ENCODE data around the gene CLCA2.

CLCA2 gene

GRCh38 chr1:86395751-86396497, 28.0 kb upstream of the CLCA2 start, which contains the start of gene ODF2L:
Gene ODF2L, minus strand, starts transcription at chr1:86396323. Its CDS starts 9,296 bp downstream, at chr1:86387027.
- Histone ChIP-seq H3K4me3 (ENCODE audit: low read length) (peak within 1 kb of the TSS; percentile 96), H3K27me3 (ENCODE audit: control insufficient read depth, insufficient read depth, low read length) (no peaks in the 10 kb centered on the region), H3K36me3 (ENCODE audit: control insufficient read depth, insufficient read depth, low read length) (no peaks in the 10 kb centered on the region), H3K27ac (ENCODE audit: low read depth, low read length) (peak within 1 kb of the TSS; percentile 66), H3K9ac (ENCODE audit: low read length) (peak within 1 kb of the TSS; percentile 61), H3K4me1 (ENCODE audit: control insufficient read depth, insufficient read depth, low read length) (peaks cover 5% of the 10 kb centered on the region)

GRCh38 chr1:86396498-86396890, 27.5 kb upstream of the CLCA2 start:
- Histone ChIP-seq H3K27me3 (ENCODE audit: control insufficient read depth, insufficient read depth, low read length) (no peaks in the 10 kb centered on the region), H3K4me1 (ENCODE audit: control insufficient read depth, insufficient read depth, low read length) (peaks cover 5% of the 10 kb centered on the region), H3K27ac (ENCODE audit: low read depth, low read length) (peak overlapping the region; percentile 66), H3K4me3 (ENCODE audit: low read length) (peak overlapping the region; percentile 96), H3K36me3 (ENCODE audit: control insufficient read depth, insufficient read depth, low read length) (no peaks in the 10 kb centered on the region), H3K9ac (ENCODE audit: low read length) (peak overlapping the region; percentile 61)

GRCh38 chr1:86409416-86410021, 14.5 kb upstream of the CLCA2 start:
- H3K4me1 ChIP-seq (ENCODE audit: control insufficient read depth, insufficient read depth, low read length), result no peaks in the 10 kb centered on the region
- no peaks in the 10 kb centered on the region for H3K27me3 ChIP-seq (ENCODE audit: control insufficient read depth, insufficient read depth, low read length)
- no peak overlapping the region for H3K9ac ChIP-seq (ENCODE audit: low read length)
- no peak overlapping the region for H3K4me3 ChIP-seq (ENCODE audit: low read length)
- H3K27ac ChIP-seq (ENCODE audit: low read depth, low read length), result no peak overlapping the region
- no peaks in the 10 kb centered on the region for H3K36me3 ChIP-seq (ENCODE audit: control insufficient read depth, insufficient read depth, low read length)

- no peak overlapping the region for H3K27ac ChIP-seq (ENCODE audit: low read depth, low read length)
- H3K9ac ChIP-seq (ENCODE audit: low read length), result no peak overlapping the region
- H3K27me3 ChIP-seq (ENCODE audit: control insufficient read depth, insufficient read depth, low read length), result no peaks in the 10 kb centered on the region
- H3K36me3 ChIP-seq (ENCODE audit: control insufficient read depth, insufficient read depth, low read length), result no peaks in the 10 kb centered on the region
- H3K4me1 ChIP-seq (ENCODE audit: control insufficient read depth, insufficient read depth, low read length), result no peaks in the 10 kb centered on the region
- no peak overlapping the region for H3K4me3 ChIP-seq (ENCODE audit: low read length)
Observed at GRCh38 chr1:86410879-86411278, 13.1 kb upstream of the CLCA2 start.

- no peak overlapping the region for H3K4me3 ChIP-seq (ENCODE audit: low read length)
- no peaks in the 10 kb centered on the region for H3K4me1 ChIP-seq (ENCODE audit: control insufficient read depth, insufficient read depth, low read length)
- H3K27ac ChIP-seq (ENCODE audit: low read depth, low read length), result no peak overlapping the region
- H3K36me3 ChIP-seq (ENCODE audit: control insufficient read depth, insufficient read depth, low read length), result no peaks in the 10 kb centered on the region
- H3K9ac ChIP-seq (ENCODE audit: low read length), result no peak overlapping the region
- H3K27me3 ChIP-seq (ENCODE audit: control insufficient read depth, insufficient read depth, low read length), result no peaks in the 10 kb centered on the region
Observed at GRCh38 chr1:86416343-86416742, 7.6 kb upstream of the CLCA2 start.

GRCh38 chr1:86419277-86419903, 4.6 kb upstream of the CLCA2 start:
- no peak overlapping the region for H3K9ac ChIP-seq (ENCODE audit: low read length)
- H3K27ac ChIP-seq (ENCODE audit: low read depth, low read length), result no peak overlapping the region
- no peaks in the 10 kb centered on the region for H3K36me3 ChIP-seq (ENCODE audit: control insufficient read depth, insufficient read depth, low read length)
- no peaks in the 10 kb centered on the region for H3K4me1 ChIP-seq (ENCODE audit: control insufficient read depth, insufficient read depth, low read length)
- no peak overlapping the region for H3K4me3 ChIP-seq (ENCODE audit: low read length)
- H3K27me3 ChIP-seq (ENCODE audit: control insufficient read depth, insufficient read depth, low read length), result no peaks in the 10 kb centered on the region

- H3K27ac ChIP-seq (ENCODE audit: low read depth, low read length), result no peak overlapping the region
Observed at GRCh38 chr1:86421601-86422280, 2.2 kb upstream of the CLCA2 start.

GRCh38 chr1:86423473-86423872, 498 bp upstream of the CLCA2 start:
- H3K4me3 ChIP-seq (ENCODE audit: low read length), result no peak overlapping the region
- no peak overlapping the region for H3K27ac ChIP-seq (ENCODE audit: low read depth, low read length)
- H3K4me1 ChIP-seq (ENCODE audit: control insufficient read depth, insufficient read depth, low read length), result no peaks in the 10 kb centered on the region
- no peak overlapping the region for H3K9ac ChIP-seq (ENCODE audit: low read length)
- H3K27me3 ChIP-seq (ENCODE audit: control insufficient read depth, insufficient read depth, low read length), result no peaks in the 10 kb centered on the region
- H3K36me3 ChIP-seq (ENCODE audit: control insufficient read depth, insufficient read depth, low read length), result no peaks in the 10 kb centered on the region

More at GRCh38 chr1:86421601-86422280, 2.2 kb upstream of the CLCA2 start:
- Histone ChIP-seq H3K4me3 (ENCODE audit: low read length) (no peak overlapping the region), H3K4me1 (ENCODE audit: control insufficient read depth, insufficient read depth, low read length) (no peaks in the 10 kb centered on the region), H3K36me3 (ENCODE audit: control insufficient read depth, insufficient read depth, low read length) (no peaks in the 10 kb centered on the region), H3K9ac (ENCODE audit: low read length) (no peak overlapping the region), H3K27me3 (ENCODE audit: control insufficient read depth, insufficient read depth, low read length) (no peaks in the 10 kb centered on the region)

- no peak overlapping the region for H3K9ac ChIP-seq (ENCODE audit: low read length)
- H3K4me1 ChIP-seq (ENCODE audit: control insufficient read depth, insufficient read depth, low read length), result no peaks in the 10 kb centered on the region
- H3K27me3 ChIP-seq (ENCODE audit: control insufficient read depth, insufficient read depth, low read length), result no peaks in the 10 kb centered on the region
- no peak overlapping the region for H3K27ac ChIP-seq (ENCODE audit: low read depth, low read length)
- H3K4me3 ChIP-seq (ENCODE audit: low read length), result no peak overlapping the region
- no peaks in the 10 kb centered on the region for H3K36me3 ChIP-seq (ENCODE audit: control insufficient read depth, insufficient read depth, low read length)
Observed at GRCh38 chr1:86429122-86429725, 5.3 kb downstream of the CLCA2 start.

GRCh38 chr1:86429835-86430234, 5.9 kb downstream of the CLCA2 start:
- Histone ChIP-seq H3K27ac (ENCODE audit: low read depth, low read length) (no peak overlapping the region), H3K27me3 (ENCODE audit: control insufficient read depth, insufficient read depth, low read length) (no peaks in the 10 kb centered on the region), H3K4me3 (ENCODE audit: low read length) (no peak overlapping the region), H3K9ac (ENCODE audit: low read length) (no peak overlapping the region), H3K4me1 (ENCODE audit: control insufficient read depth, insufficient read depth, low read length) (no peaks in the 10 kb centered on the region), H3K36me3 (ENCODE audit: control insufficient read depth, insufficient read depth, low read length) (no peaks in the 10 kb centered on the region)

GRCh38 chr1:86430376-86430775, 6.4 kb downstream of the CLCA2 start:
- H3K4me1 ChIP-seq (ENCODE audit: control insufficient read depth, insufficient read depth, low read length), result no peaks in the 10 kb centered on the region
- H3K9ac ChIP-seq (ENCODE audit: low read length), result no peak overlapping the region
- no peak overlapping the region for H3K4me3 ChIP-seq (ENCODE audit: low read length)
- no peaks in the 10 kb centered on the region for H3K36me3 ChIP-seq (ENCODE audit: control insufficient read depth, insufficient read depth, low read length)
- H3K27ac ChIP-seq (ENCODE audit: low read depth, low read length), result no peak overlapping the region
- H3K27me3 ChIP-seq (ENCODE audit: control insufficient read depth, insufficient read depth, low read length), result no peaks in the 10 kb centered on the region

GRCh38 chr1:86434059-86434458, 10.1 kb downstream of the CLCA2 start:
- Histone ChIP-seq H3K27me3 (ENCODE audit: control insufficient read depth, insufficient read depth, low read length) (no peaks in the 10 kb centered on the region), H3K27ac (ENCODE audit: low read depth, low read length) (no peak overlapping the region), H3K4me1 (ENCODE audit: control insufficient read depth, insufficient read depth, low read length) (no peaks in the 10 kb centered on the region), H3K36me3 (ENCODE audit: control insufficient read depth, insufficient read depth, low read length) (no peaks in the 10 kb centered on the region), H3K4me3 (ENCODE audit: low read length) (no peak overlapping the region), H3K9ac (ENCODE audit: low read length) (no peak overlapping the region)
